GM19351 (cell line): ENCODE measurements around the gene STX18.
"Not testable (repeated sequence)": the region's sequence is repeated elsewhere in the genome, so short reads cannot be mapped to it uniquely, and the experiment has no call there.

ENCODE experiments used
- ATAC-seq: cut with Tn5 transposase; IDR thresholded peaks from one replicate; pipeline ENCODE4 v1.9.1; 2021; ENCODE audit warnings: mild to moderate bottlenecking, moderate library complexity; ENCODE audit not compliant: unreplicated experiment

STX18 gene

GRCh38 chr4:4423706-4424498 lies 117.9 kb downstream of the STX18 start:
- ATAC-seq, result no peak

DNA sequence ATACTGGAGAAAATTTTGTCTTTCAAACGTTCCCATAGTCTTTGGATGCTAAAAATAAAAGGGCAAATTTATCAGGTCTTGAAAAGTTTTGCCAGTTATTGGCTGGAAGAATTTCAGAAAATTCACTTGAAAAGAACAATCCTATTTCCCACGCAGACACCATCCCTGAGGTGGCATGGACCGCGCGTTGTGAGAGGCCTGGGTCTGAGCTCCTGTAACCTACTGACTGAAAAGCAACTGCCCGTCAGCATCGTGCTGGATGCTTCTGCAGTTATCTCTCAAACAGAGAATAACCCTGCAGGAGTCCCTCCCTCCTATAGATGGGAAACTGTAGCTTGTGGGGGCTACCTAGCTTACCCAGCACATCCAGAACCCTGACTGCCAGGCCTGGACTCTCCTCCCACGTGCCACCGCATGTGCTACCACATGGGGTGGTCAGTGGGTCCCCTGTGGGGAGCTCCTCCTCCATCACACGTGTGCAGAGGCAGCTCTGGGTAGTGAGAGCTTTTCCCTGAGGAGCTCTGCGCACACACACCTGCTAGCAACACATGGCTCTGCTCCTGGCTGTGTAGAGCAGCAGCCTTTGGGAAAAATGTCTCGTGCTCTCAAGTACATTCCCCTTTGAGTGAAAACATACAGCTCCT lies 118.9 kb downstream of the STX18 start:
- no peak for ATAC-seq

GRCh38 chr4:4422117-4422516 lies 119.7 kb downstream of the STX18 start:
- not testable (repeated sequence) for ATAC-seq

DNA sequence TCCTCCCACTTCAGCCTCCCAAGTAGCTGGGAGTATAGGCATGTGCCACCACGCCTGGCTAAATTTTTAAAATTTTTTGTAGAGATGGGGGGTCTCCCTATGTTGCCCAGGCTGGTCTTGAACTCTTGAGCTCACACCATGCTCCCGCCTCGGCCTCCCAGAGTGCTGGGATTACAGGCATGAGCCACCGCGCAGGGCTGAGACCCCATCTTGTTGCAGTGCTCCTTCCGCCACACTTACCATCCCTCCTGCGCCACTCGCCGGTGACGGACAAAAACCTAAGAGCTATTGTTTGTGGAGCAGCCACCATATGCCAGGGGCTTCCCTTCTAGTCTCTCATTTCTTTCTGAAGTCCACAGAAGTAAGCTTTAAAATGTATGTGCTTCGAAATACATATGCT lies 120.5 kb downstream of the STX18 start:
- ATAC-seq, result no peak

- ATAC-seq, result no peak
These were observed 121.4 kb downstream of the STX18 start for GRCh38 chr4:4420421-4420820.

GRCh38 chr4:4419896-4420295 lies 122.0 kb downstream of the STX18 start:
- no peak for ATAC-seq

DNA sequence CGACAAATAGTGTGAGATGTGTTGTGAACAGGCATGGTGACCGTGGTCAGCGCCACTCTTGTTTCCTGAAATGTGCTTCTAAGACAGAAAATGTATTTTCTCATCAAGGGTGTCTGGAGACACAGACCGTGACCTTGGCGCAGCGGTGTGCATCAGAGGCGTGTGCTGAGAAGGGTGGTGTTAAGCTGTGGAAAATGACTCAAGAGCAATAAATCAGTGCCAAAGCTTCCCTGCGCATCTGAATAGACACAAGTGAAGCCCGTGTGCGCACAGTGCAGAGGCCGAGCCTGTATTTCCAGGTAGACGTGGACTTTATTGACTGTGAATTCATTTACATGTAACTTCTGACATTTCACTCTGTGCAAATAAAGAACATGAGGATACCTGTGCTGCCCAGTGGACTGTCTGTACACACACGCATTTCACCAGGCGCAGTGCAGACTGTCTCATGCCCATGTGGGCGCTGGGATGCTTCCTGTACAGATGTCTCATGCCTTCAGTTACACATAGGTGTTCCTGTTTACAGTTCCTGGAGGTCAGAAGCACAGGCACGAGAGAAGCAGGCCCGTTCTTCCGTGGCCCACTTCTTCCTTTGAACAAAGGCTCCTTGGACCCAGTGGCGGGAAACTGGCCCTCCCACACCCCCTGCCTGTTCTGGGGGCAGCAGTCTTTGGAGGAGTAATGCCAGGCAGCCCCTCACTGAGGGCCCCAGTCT lies 123.0 kb downstream of the STX18 start:
- ATAC-seq, result no peak

DNA sequence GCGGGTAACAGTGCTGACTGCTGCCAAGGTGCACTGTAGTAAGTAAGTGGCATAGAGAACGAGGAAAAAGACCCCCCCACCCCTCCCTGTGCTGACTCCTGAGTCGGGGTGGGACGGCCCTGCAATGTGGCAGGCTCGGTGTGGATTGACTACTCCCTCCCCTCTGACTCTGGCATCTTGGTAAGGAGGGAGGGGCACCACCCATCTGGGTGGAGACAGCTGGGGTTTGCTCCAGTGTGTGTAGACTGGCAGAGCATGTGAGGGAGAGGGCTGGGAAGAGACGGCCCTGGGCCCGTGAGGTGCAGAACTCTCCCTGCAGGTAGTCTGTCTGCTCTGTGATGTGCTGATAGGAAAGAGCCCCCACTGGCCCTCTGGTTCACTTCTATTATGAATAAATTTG lies 124.0 kb downstream of the STX18 start:
- ATAC-seq, result no peak

DNA sequence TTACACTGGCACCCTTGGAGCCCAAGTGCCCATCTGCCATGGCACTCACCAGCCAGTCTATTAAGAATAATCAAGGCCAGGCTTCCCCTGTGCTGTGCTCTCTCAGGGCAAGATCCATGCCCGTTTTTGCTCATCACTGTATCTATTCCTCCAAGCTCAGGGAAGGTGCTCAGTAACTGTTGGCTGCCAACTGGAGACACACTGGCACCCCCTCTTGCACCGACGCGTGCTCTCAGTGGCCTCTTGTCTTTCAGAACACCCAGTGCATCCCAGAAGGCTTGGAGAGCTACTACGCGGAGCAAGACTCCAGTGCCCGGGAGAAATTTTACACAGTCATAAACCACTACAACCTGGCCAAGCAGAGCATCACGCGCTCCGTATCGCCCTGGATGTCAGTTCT lies 124.9 kb downstream of the STX18 start:
- no peak for ATAC-seq

DNA sequence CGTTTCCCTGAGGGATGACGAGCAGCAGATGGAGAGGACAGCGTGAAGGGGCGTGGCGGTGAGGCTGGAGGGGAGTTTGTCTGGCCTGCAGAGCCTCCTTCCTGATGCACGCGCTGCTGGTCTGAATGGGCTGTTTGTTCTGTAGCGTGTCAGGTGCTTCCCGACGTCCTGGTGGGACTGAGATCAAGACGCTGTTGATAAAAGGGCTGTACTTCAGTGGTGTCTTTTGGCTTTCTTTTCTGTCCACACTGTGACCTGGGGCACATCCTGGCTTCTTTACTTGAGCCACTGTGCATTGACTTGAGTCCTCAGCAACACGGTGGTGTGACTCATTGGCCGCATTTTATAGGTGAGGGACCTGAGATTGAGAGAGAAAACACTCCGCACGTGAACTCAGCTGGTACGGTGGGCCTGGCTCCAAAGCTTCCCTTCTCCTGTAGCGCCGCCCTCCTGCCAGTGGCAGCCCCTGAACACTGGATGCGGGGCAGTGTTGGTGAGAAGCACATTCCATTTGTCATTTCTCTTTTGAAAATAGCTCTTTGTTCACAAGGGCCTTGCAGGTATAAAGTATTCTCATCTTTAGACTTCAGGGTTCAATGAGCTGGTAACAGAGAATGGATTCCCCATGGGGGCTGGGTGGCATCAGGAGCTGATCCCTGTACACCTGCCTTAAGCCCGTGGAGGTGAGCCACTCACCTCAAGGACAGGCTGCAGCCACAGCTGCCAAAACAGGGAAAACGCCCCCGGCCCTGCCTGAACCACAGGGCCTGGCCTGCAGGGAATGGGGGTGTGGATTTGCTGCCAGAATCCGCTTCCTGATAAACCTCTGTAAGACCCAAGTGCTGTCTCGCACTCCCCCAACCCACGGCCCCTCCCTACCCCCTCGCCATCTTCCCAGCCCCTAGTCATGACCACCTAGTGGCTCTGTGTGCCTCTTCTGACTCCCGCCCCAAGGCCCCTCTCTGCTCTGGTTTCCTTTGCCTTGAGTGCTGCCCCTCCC lies 125.7 kb downstream of the STX18 start:
- no peak for ATAC-seq

- no peak for ATAC-seq
These were observed 126.6 kb downstream of the STX18 start for GRCh38 chr4:4415107-4415805.

- ATAC-seq, result no peak
These were observed 128.0 kb downstream of the STX18 start for GRCh38 chr4:4413806-4414205.

GRCh38 chr4:4413373-4413725 lies 128.5 kb downstream of the STX18 start:
- no peak for ATAC-seq

DNA sequence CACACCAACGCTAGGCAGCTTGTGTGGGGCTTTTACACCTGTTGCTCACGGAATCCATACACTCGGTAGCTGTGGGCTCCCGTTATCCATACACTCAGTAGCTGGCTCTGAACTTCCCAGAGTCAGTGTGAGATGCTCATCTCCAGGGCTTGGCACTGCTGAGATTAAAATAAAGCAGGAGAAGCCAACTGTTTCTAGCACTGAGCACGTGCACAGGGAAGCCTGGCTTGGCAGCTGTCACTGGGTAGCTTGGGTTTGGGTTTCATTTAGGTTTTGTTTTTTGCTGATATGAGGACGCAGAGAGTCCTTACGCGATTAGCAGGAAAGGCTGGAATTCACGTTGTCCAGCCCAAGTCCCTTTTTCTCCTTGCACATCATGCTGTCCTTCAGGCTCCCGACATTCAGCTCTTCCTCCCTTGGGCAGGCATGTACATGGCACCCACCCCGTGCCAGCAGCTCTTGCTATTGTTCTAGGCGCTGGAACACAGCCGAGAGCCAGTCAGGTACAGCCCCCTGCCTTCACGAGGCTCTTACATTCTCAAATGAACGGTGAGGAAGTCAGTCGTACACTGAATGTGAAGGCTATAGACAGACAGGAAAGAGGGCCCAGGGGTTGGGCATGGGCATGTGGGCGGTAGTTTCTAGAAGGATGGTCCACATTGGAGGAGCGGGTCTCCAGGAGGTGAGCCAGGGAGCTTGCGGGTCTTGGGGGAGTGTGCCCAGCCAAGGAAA lies 129.0 kb downstream of the STX18 start:
- no peak for ATAC-seq

DNA sequence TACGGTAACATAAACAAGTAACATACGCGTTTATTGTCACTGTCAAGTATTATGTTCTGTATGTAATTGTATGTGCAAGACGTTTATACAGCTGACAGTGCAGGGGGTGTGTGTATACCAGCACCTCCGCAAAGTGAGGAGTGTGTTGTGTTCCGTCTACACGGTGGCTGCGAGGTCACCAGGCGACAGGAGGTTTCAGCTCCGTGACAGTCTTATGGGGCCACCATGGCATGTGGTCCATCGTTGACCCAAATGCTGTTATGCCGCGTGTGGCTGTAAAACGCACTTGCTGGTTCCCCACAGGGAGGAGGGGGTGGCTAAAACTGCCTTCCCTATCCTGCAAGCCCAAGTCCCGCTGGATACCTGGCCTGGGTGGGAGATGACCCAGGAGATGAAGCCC lies 129.9 kb downstream of the STX18 start:
- no peak for ATAC-seq

GRCh38 chr4:4410271-4410670 lies 131.6 kb downstream of the STX18 start:
- ATAC-seq, result no peak

GRCh38 chr4:4409416-4410115 lies 132.3 kb downstream of the STX18 start:
- ATAC-seq, result no peak

DNA sequence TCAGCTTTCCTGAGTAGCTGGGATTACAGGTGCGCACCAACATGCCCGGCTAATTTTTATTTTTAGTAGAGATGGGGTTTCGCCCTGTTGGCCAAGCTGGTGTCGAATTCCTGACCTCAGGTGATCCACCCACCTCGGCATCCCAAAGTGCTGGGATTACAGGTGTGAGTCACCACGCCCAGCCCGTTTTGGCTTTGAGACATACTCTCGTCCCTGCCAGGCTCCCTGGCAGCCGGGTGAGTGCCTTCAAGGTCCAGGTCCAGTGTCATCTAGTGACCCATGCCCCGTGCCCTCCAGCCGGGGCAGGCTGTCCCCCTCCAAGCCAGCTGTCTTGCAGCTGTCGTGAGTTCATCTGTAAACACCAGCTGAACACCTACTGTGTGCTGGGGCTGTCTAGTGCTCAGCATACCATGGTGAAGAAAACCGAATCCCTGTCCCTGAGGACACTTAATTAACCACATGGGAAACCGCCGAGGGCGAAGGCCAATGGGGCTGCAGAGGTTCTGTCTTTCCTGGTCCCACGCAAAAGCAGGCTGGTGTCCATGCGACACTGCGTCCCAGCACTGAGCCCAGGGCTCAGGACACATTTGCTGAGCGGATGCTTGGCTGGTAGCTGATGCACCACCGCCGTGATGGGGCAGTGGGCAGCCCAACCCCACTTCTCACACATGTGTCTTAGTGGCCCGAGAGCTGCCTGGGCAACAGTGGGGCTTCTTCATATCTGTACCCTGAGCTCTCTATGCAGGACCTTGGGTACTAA lies 133.1 kb downstream of the STX18 start:
- no peak for ATAC-seq
